ENCODE results near the gene TMEM87A. TPM values are rescaled to one million over a fixed set of nuclear protein-coding genes. Genes with fewer than 3 reads are reported as not detected.

The TMEM87A gene
- total RNA-seq, 1 donor: 85.8 TPM

DNA sequence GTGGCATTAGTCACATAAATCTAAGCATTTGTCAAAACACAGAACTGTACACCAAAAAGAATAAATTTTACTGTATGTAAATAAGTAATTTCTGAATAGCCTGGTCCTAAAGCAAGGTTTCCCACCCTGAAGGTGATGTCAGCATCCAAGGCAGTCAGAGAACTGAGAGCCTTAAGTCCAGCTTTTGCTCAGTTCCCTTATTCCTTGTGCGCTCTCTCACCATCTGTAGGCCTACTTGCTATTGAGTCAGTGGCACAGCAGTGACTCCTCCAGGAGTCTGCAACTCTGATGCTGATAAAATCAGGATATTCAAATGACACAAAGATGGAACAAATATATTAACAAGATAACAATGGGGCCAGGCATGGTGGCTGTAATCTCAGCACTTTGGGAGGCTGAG lies 87.4 kb downstream of the TMEM87A start:
- no peak for TF ChIP-seq CTCF (IDR thresholded peaks at IDR 0.05; ENCODE audit: extremely low read depth, low read depth, low read length)

DNA sequence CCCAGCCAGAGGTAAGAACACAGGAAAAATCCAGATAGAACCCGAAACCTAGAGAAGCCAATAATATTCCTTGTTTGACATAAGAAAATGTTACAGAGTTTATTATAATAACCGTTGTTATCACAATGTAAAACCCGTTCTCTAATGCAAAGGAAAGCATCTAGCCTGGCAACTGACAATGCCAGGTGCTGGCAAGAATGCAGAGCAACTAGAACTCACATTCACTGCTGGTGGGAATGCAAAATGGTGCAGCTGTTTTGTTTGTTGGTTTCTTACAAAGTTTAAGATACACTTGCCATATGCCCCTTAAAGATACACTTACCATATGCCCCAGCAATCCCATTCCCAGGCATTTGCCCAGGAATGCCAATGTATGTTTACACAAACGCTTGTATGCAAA lies 88.5 kb downstream of the TMEM87A start:
- Histone ChIP-seq H3K4me2 (ENCODE audit: insufficient read depth, low read length) (no peak overlapping the region), H3K4me1 (ENCODE audit: insufficient read depth, low read length) (no peaks in the 10 kb centered on the region), H3K27me3 (ENCODE audit: insufficient read depth, low read length) (no peaks in the 10 kb centered on the region), H3K4me3 (ENCODE audit: insufficient read depth, low read length) (no peak overlapping the region), H4K20me1 (ENCODE audit: insufficient read depth, low read length) (no peaks in the 10 kb centered on the region), H3K36me3 (ENCODE audit: insufficient read depth, low read length) (peaks cover 75% of the 10 kb centered on the region), H2AFZ (ENCODE audit: low read length) (no peak overlapping the region), H3K79me2 (ENCODE audit: insufficient read depth, low read length) (no peaks in the 10 kb centered on the region), H3K27ac (ENCODE audit: low read depth, low read length) (no peak overlapping the region), H3K9me3 (ENCODE audit: low read depth, low read length) (no peaks in the 10 kb centered on the region)
- no peak for TF ChIP-seq CTCF (IDR thresholded peaks at IDR 0.05; ENCODE audit: extremely low read depth, low read depth, low read length)
- no peak for DNase-seq (ENCODE audit: insufficient read length, low spot score, missing footprints)

More for the DNA sequence above, 87.4 kb downstream of the TMEM87A start:
- DNase-seq (ENCODE audit: insufficient read length, low spot score, missing footprints): no peak
- Histone ChIP-seq H3K4me2 (ENCODE audit: insufficient read depth, low read length) (no peak overlapping the region), H3K79me2 (ENCODE audit: insufficient read depth, low read length) (no peaks in the 10 kb centered on the region), H3K27me3 (ENCODE audit: insufficient read depth, low read length) (no peaks in the 10 kb centered on the region), H3K9me3 (ENCODE audit: low read depth, low read length) (no peaks in the 10 kb centered on the region), H3K4me1 (ENCODE audit: insufficient read depth, low read length) (no peaks in the 10 kb centered on the region), H4K20me1 (ENCODE audit: insufficient read depth, low read length) (no peaks in the 10 kb centered on the region), H2AFZ (ENCODE audit: low read length) (no peak overlapping the region), H3K4me3 (ENCODE audit: insufficient read depth, low read length) (no peak overlapping the region), H3K36me3 (ENCODE audit: insufficient read depth, low read length) (peaks cover 74% of the 10 kb centered on the region), H3K27ac (ENCODE audit: low read depth, low read length) (no peak overlapping the region)

GRCh38 chr15:42184296-42184695 lies 88.9 kb downstream of the TMEM87A start:
- no peak overlapping the region for H3K27ac ChIP-seq (ENCODE audit: low read depth, low read length)
- no peaks in the 10 kb centered on the region for H3K9me3 ChIP-seq (ENCODE audit: low read depth, low read length)
- H3K36me3 ChIP-seq (ENCODE audit: insufficient read depth, low read length): peaks cover 75% of the 10 kb centered on the region
- H3K79me2 ChIP-seq (ENCODE audit: insufficient read depth, low read length): no peaks in the 10 kb centered on the region
- no peak overlapping the region for H2AFZ ChIP-seq (ENCODE audit: low read length)
- TF ChIP-seq CTCF (IDR thresholded peaks at IDR 0.05; ENCODE audit: extremely low read depth, low read depth, low read length): no peak
- H3K4me1 ChIP-seq (ENCODE audit: insufficient read depth, low read length): no peaks in the 10 kb centered on the region
- H3K4me2 ChIP-seq (ENCODE audit: insufficient read depth, low read length): no peak overlapping the region
- no peaks in the 10 kb centered on the region for H4K20me1 ChIP-seq (ENCODE audit: insufficient read depth, low read length)
- DNase-seq (ENCODE audit: insufficient read length, low spot score, missing footprints): peak; percentile 48
- no peak overlapping the region for H3K4me3 ChIP-seq (ENCODE audit: insufficient read depth, low read length)
- H3K27me3 ChIP-seq (ENCODE audit: insufficient read depth, low read length): no peaks in the 10 kb centered on the region

DNA sequence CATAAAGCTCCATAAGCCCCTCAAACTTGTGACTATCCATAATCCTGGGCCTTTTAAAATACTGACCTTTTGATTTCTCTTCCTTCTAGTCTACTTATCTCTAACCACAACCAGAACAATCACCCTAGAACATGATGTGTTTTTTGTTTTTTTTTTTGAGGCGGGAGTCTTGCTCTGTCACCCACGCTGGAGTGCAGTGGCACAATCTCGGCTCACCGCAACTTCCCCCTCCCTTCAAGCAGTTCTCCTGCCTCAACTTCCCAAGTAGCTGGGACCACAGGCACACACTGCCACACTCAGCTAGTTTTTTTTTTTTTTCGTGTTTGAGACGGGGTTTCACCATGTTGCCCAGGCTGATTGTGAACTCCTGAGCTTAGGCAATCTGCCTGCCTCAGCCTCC lies 90.3 kb downstream of the TMEM87A start:
- Histone ChIP-seq H3K36me3 (ENCODE audit: insufficient read depth, low read length) (peaks cover 77% of the 10 kb centered on the region), H3K4me2 (ENCODE audit: insufficient read depth, low read length) (no peak overlapping the region), H3K4me3 (ENCODE audit: insufficient read depth, low read length) (no peak overlapping the region), H3K79me2 (ENCODE audit: insufficient read depth, low read length) (no peaks in the 10 kb centered on the region), H2AFZ (ENCODE audit: low read length) (no peak overlapping the region), H3K4me1 (ENCODE audit: insufficient read depth, low read length) (no peaks in the 10 kb centered on the region), H3K9me3 (ENCODE audit: low read depth, low read length) (no peaks in the 10 kb centered on the region), H3K27ac (ENCODE audit: low read depth, low read length) (no peak overlapping the region), H3K27me3 (ENCODE audit: insufficient read depth, low read length) (no peaks in the 10 kb centered on the region), H4K20me1 (ENCODE audit: insufficient read depth, low read length) (no peaks in the 10 kb centered on the region)
- DNase-seq (ENCODE audit: insufficient read length, low spot score, missing footprints): no peak
- TF ChIP-seq CTCF (IDR thresholded peaks at IDR 0.05; ENCODE audit: extremely low read depth, low read depth, low read length): no peak
